B cell (primary cell): ENCODE results near the gene TEX54. TPM values are rescaled to one million over a fixed set of nuclear protein-coding genes. Genes with fewer than 3 reads are reported as not detected.

Source experiments
- ATAC-seq: fragments of 200-7000 bp; cut with Tn5 transposase; one replicate; pipeline ENCODE4 v1.10.0; 2021; ENCODE audit warnings: low read depth, mild to moderate bottlenecking, moderate number of reproducible peaks, moderate library complexity
- CTCF ChIA-PET: fragments of 350-600 bp; sonication (Branson Sonifier 250); formaldehyde crosslinking; loops from one replicate; lab custom pipeline; 2021; ENCODE audit warnings: antibody characterized with exemption, inconsistent platforms; lab: Charles Lee
- POLR2A ChIA-PET: fragments of 350-600 bp; sonication (Branson Sonifier 250); formaldehyde crosslinking; loops from one replicate; lab custom pipeline; 2021; ENCODE audit warnings: antibody characterized with exemption; lab: Charles Lee
- DNase-seq: peaks from one replicate; pipeline ENCODE4 v3.0.0; 2013
- H2AFZ ChIP-seq: 2 replicates; pipeline ENCODE4 v1.6.1; 2012; ENCODE audit warnings: mild to moderate bottlenecking, low read depth, low read length; ENCODE audit not compliant: insufficient read depth, poor library complexity, severe bottlenecking
- H3K27ac ChIP-seq, 2 donors: 1 replicate in 1 of 2; 2 replicates in 1 of 2; pipeline ENCODE4 v1.5.1; 2012 to 2013; ENCODE audit warnings: low read length in 2 of 2, mild to moderate bottlenecking in 2 of 2, moderate library complexity in 1 of 2
- H3K27me3 ChIP-seq, 4 experiments: fragments of 200-600 bp in 1 of 4; sonication (generic) in 1 of 4; replicated peaks in 1 of 4; 1 replicate in 2 of 4; 2 replicates in 2 of 4; pipeline versions ENCODE4 v1.6.1 to v1.7.0; 2013 to 2016; ENCODE audit warnings: low read length in 3 of 4, mild to moderate bottlenecking in 2 of 4, mixed read lengths in 1 of 4, moderate library complexity in 1 of 4; ENCODE audit not compliant: insufficient read depth in 4 of 4, control insufficient read depth in 3 of 4; ENCODE audit errors: control extremely low read depth in 1 of 4
- H3K36me3 ChIP-seq, 2 experiments: replicated peaks in 1 of 2; 1 replicate in 1 of 2; 2 replicates in 1 of 2; pipeline versions ENCODE4 v1.6.1 to v1.7.1; 2013; ENCODE audit warnings: low read length in 1 of 2; ENCODE audit not compliant: insufficient read depth in 2 of 2, control insufficient read depth in 1 of 2; ENCODE audit errors: control extremely low read depth in 1 of 2, extremely low read depth in 1 of 2
- H3K4me1 ChIP-seq, 2 donors: fragments of 200-600 bp in 1 of 2; sonication (generic) in 1 of 2; 1 replicate in 1 of 2; 2 replicates in 1 of 2; pipeline versions ENCODE4 v1.5.1 to v1.6.1; 2013 to 2017; ENCODE audit warnings: low read length in 2 of 2; ENCODE audit not compliant: control insufficient read depth in 2 of 2, insufficient read depth in 2 of 2
- H3K4me2 ChIP-seq: replicated peaks from 2 replicates; pipeline ENCODE3; 2012; ENCODE audit warnings: mild to moderate bottlenecking, low read depth, low read length; ENCODE audit not compliant: poor library complexity, severe bottlenecking
- H3K4me3 ChIP-seq, 5 experiments: fragments of 200-600 bp in 1 of 5; sonication (generic) in 1 of 5; 1 replicate in 3 of 5; 2 replicates in 2 of 5; pipeline versions ENCODE4 v1.5.1 to v1.7.0; 2011 to 2016; ENCODE audit warnings: low read length in 4 of 5, mild to moderate bottlenecking in 4 of 5, low read depth in 2 of 5, control low read depth in 1 of 5, moderate library complexity in 1 of 5; ENCODE audit not compliant: insufficient read depth in 1 of 5; ENCODE audit errors: control extremely low read depth in 1 of 5, extremely low read depth in 1 of 5
- H3K79me2 ChIP-seq: fragments of 200-600 bp; sonication (generic); one replicate; pipeline ENCODE4 v1.6.0; 2016; ENCODE audit warnings: low read length; ENCODE audit not compliant: control insufficient read depth, insufficient read depth
- H3K9ac ChIP-seq: fragments of 200-600 bp; sonication (generic); 2 replicates; pipeline ENCODE4 v1.6.1; 2017; ENCODE audit warnings: mild to moderate bottlenecking, low read length, moderate library complexity
- H3K9me3 ChIP-seq, 3 donors: one replicate each; pipeline versions ENCODE4 v1.6.1 to v1.7.1; 2013; ENCODE audit warnings: low read length in 2 of 3; ENCODE audit not compliant: control insufficient read depth in 2 of 3, insufficient read depth in 1 of 3; ENCODE audit errors: control extremely low read depth in 1 of 3
- H4K20me1 ChIP-seq: 2 replicates; pipeline ENCODE4 v1.6.0; 2012; ENCODE audit warnings: mild to moderate bottlenecking, low read length; ENCODE audit not compliant: insufficient read depth, control insufficient read depth, poor library complexity, severe bottlenecking
- H3K27ac Mint-ChIP-seq: one replicate; pipeline ENCODE4 v1.8.0; 2021; ENCODE audit warnings: mixed read lengths
- H3K27me3 Mint-ChIP-seq: one replicate; pipeline ENCODE4 v1.8.0; 2021; ENCODE audit warnings: mixed read lengths
- H3K4me1 Mint-ChIP-seq: one replicate; pipeline ENCODE4 v1.8.0; 2021; ENCODE audit warnings: mixed read lengths
- H3K4me3 Mint-ChIP-seq: one replicate; pipeline ENCODE4 v1.8.0; 2021; ENCODE audit warnings: mixed read lengths
- H3K9me3 Mint-ChIP-seq: one replicate; pipeline ENCODE4 v1.8.0; 2022; ENCODE audit warnings: mixed read lengths; ENCODE audit not compliant: insufficient read depth
- EZH2 ChIP-seq: IDR thresholded peaks from 2 replicates; pipeline ENCODE4 v1.6.1; 2012; ENCODE audit warnings: borderline replicate concordance, low read depth, mild to moderate bottlenecking, moderate library complexity, low read length; ENCODE audit not compliant: insufficient read depth, poor library complexity, severe bottlenecking
- WGBS: methylation state at CpG from one replicate; pipeline ENCODE4 v1.1.5; 2013; ENCODE audit warnings: missing lambda C conversion rate; ENCODE audit not compliant: insufficient coverage; 5-methylcytosine and 5-hydroxymethylcytosine counted together
- intact Hi-C: fragments of 100-400 bp; cut with micrococcal nuclease; formaldehyde crosslinking; loops from one replicate; pipeline ENCODE4 v1.10.0; 2022
- polyA plus RNA-seq: library from polyadenylated mRNA; depleted of rRNA; stranded (reverse); fragments of >200 nt; gene quantifications from 2 replicates; pipeline ENCODE4 v1.2.3, GENCODE V29; 2012
- total RNA-seq, 2 donors: library from RNA; stranded (reverse); fragments of 120-200 nt in 1 of 2; gene quantifications; 1 replicate in 1 of 2; 2 replicates in 1 of 2; pipeline versions ENCODE4 v1.2.3 to v1.2.4, GENCODE V29; 2013 to 2022
- TF ChIP-seq, protein P1 (sequence below): fragments of 200-600 bp; IDR thresholded peaks from one replicate; pipeline ENCODE4 v1.8.0; 2022; ENCODE audit warnings: antibody characterized with exemption, mild to moderate bottlenecking

The TEX54 gene
- total and polyA plus RNA-seq, 2 donors (not counting 1 experiment from before 2014, with no cell fraction given): 1.1 TPM; not detected in 1

DNA sequence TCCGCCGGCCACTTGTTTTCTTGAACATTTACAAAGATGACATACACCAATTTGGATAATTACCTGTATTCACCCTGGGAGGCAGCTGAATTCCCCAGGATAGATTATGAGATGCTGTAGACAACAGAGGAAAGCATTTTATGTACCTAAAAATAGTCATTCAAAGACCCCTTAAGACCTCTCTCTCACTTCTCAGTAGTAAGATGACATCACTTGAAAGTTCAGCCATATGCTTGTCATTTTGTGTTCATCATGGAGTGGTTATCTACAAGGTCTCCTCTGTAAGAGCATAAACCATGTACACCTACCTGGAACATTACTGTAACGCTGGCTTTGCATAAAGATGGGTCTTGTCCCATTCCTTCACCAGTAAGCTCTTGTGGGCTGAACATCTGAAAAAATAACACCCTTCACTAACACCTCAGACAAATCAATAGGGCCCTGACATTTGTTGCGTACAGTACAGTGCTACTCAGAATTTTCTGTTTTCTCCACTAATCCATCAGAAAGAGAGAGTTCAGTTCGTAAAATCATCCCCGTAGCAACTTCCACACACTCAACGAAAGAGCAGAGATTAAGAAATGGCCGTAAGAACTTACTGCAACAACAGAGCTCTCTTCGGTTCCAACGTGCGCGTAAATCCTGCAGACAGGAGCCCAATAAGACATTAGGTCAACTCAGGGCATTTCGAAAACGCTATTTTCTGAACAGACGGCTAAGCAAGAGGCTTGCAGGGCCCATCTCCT lies 22.4 kb upstream of the TEX54 start:
- ChIA-PET CTCF (interaction anchor here (0.9 to 3.6 kb wide), 13 partner anchors 9 to 312 kb away, joined by 3 to 36 read pairs (median 6); partner anchors contain the start of genes SLC3A2 and TMEM179B), POLR2A (interaction anchor here (0.6 to 5.2 kb wide), 15 partner anchors 10 to 264 kb away, joined by 3 to 159 read pairs (median 9); partner anchors contain the start of genes HNRNPUL2, LBHD1, SLC3A2 and STX5)
- Histone ChIP-seq H3K27ac (peak overlapping the region; percentile 44 to 84), H3K4me1 (peaks cover 39 to 58% of the 10 kb centered on the region in 2 donors), H3K4me2 (peak overlapping the region; percentile 95), H3K9ac (peak overlapping the region; percentile 97), H2AFZ (peak overlapping the region; percentile 27), H3K4me3 (peak overlapping the region; percentile 68 to 100 (median 99)), H3K9me3 (no peaks in the 10 kb centered on the region), H3K79me2 (peaks cover 50% of the 10 kb centered on the region), H3K27me3 (no peaks in the 10 kb centered on the region), H4K20me1 (peaks cover 26% of the 10 kb centered on the region), H3K36me3 (peaks cover 17 to 39% of the 10 kb centered on the region in 2 experiments)
- ATAC-seq (no peak), DNase-seq (no peak)
- Mint-ChIP-seq H3K9me3 (no peaks in the 10 kb centered on the region), H3K4me3 (peak overlapping the region; percentile 99), H3K27ac (peak overlapping the region; percentile 98), H3K27me3 (no peaks in the 10 kb centered on the region), H3K4me1 (peaks cover 61% of the 10 kb centered on the region)
- intact Hi-C loops: loop anchor here (1.0 to 5.0 kb wide), 2 partner anchors 13 to 148 kb away; partner anchors contain the start of genes BSCL2 and GNG3
- WGBS: under 1% methylated on average over 15 of the region's 15 CpGs
- TF ChIP-seq, protein P1, sequence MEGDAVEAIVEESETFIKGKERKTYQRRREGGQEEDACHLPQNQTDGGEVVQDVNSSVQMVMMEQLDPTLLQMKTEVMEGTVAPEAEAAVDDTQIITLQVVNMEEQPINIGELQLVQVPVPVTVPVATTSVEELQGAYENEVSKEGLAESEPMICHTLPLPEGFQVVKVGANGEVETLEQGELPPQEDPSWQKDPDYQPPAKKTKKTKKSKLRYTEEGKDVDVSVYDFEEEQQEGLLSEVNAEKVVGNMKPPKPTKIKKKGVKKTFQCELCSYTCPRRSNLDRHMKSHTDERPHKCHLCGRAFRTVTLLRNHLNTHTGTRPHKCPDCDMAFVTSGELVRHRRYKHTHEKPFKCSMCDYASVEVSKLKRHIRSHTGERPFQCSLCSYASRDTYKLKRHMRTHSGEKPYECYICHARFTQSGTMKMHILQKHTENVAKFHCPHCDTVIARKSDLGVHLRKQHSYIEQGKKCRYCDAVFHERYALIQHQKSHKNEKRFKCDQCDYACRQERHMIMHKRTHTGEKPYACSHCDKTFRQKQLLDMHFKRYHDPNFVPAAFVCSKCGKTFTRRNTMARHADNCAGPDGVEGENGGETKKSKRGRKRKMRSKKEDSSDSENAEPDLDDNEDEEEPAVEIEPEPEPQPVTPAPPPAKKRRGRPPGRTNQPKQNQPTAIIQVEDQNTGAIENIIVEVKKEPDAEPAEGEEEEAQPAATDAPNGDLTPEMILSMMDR: no peak
- TF ChIP-seq EZH2: no peak
